Breast epithelium (tissue), 3 donors: ENCODE data around the gene FRMD4A.

Experiments used
- CTCF ChIP-seq, 3 donors: fragments of 450-650 bp; IDR thresholded peaks; one replicate each; pipeline ENCODE4 v1.5.1; 2016 to 2017; ENCODE audit warnings: antibody characterized with exemption in 3 of 3, mild to moderate bottlenecking in 3 of 3, moderate library complexity in 3 of 3
- POLR2A ChIP-seq: fragments of 450-650 bp; IDR thresholded peaks from one replicate; pipeline ENCODE4 v1.6.1; 2016; ENCODE audit warnings: antibody characterized with exemption, mild to moderate bottlenecking, moderate library complexity
- POLR2AphosphoS5 ChIP-seq, 3 donors: sonication (generic); formaldehyde crosslinking; IDR thresholded peaks; one replicate each; pipeline ENCODE4 v1.6.1; 2017; ENCODE audit warnings: antibody characterized with exemption in 3 of 3

DNA sequence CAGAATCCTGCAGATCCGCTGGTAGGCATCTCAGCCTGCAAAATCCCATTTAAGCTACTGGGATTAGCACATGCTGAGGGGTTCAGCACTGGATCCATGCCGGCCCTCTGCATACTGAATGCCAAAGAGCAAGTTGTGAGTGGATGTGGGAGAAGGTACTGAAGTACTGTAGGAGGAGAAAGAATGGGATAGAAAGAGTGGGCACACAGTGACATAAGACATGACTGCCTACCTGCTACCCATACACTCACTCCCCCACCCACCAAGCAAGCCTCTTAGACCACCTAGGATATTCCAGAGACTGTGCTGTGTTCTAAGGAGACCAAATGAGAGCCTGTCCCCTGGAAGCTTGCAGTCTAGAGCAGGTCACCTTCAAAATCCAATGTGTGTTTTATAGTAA, 215.9 kb downstream of the FRMD4A start:
- no peak for TF ChIP-seq CTCF (IDR thresholded peaks at IDR 0.05)
- no peak for TF ChIP-seq POLR2AphosphoS5 (IDR thresholded peaks at IDR 0.05)
- TF ChIP-seq POLR2A: no peak
